Neural cell (in vitro differentiated cells): ENCODE measurements around the gene NUDT4. TPM values are rescaled to one million over a fixed set of nuclear protein-coding genes. Genes with fewer than 3 reads are reported as not detected.
"Not testable (repeated sequence)": the region's sequence is repeated elsewhere in the genome, so short reads cannot be mapped to it uniquely, and the experiment has no call there.

ENCODE experiments used
- H2AFZ ChIP-seq: fragments of 200-600, 300-800 bp; sonication (generic), shearing (Covaris generic); 2 replicates; pipeline ENCODE4 v1.6.0; 2014; ENCODE audit warnings: low read depth, mild to moderate bottlenecking, antibody characterized with exemption, low read length, moderate library complexity
- H3F3A ChIP-seq: fragments of 200-600 bp; shearing (Covaris generic); 2 replicates; pipeline ENCODE4 v1.6.1; 2016; ENCODE audit warnings: mild to moderate bottlenecking, moderate library complexity, mixed read lengths, antibody characterized with exemption, low read length; ENCODE audit not compliant: insufficient read depth, poor library complexity, severe bottlenecking
- H3K27ac ChIP-seq: fragments of 200-600, 300-800 bp; sonication (generic), shearing (Covaris generic); 2 replicates; pipeline ENCODE4 v1.5.1; 2014; ENCODE audit warnings: mild to moderate bottlenecking, low read length, moderate library complexity
- H3K27me3 ChIP-seq: fragments of 300-800, 200-600 bp; sonication (generic), shearing (Covaris generic); 2 replicates; pipeline ENCODE4 v1.6.0; 2014; ENCODE audit warnings: mild to moderate bottlenecking, low read depth, low read length, moderate library complexity; ENCODE audit not compliant: insufficient read depth
- H3K36me3 ChIP-seq: fragments of 300-800, 200-600 bp; sonication (generic), shearing (Covaris generic); 2 replicates; pipeline ENCODE4 v1.5.1; 2014; ENCODE audit warnings: mild to moderate bottlenecking, antibody characterized with exemption, low read length, moderate library complexity; ENCODE audit not compliant: insufficient read depth
- H3K4me2 ChIP-seq: fragments of 300-800, 200-600 bp; sonication (generic), shearing (Covaris generic); 2 replicates; pipeline ENCODE4 v1.6.0; 2014; ENCODE audit warnings: mild to moderate bottlenecking, low read length
- H3K4me3 ChIP-seq: fragments of 300-800, 200-600 bp; sonication (generic), shearing (Covaris generic); 2 replicates; pipeline ENCODE4 v1.5.1; 2014; ENCODE audit warnings: mild to moderate bottlenecking, low read length, moderate library complexity
- H3K79me2 ChIP-seq: fragments of 200-600 bp; shearing (Covaris generic); replicated peaks from 2 replicates; pipeline ENCODE4 v1.6.0; 2014; ENCODE audit warnings: mild to moderate bottlenecking, low read length, moderate library complexity; ENCODE audit not compliant: insufficient read depth
- H3K9ac ChIP-seq: fragments of 300-800, 200-600 bp; sonication (generic), shearing (Covaris generic); 2 replicates; pipeline ENCODE4 v1.6.1; 2016; ENCODE audit warnings: mild to moderate bottlenecking, low read length, mixed read lengths
- H3K9me2 ChIP-seq: fragments of 200-600 bp; shearing (Covaris generic); 2 replicates; pipeline ENCODE4 v1.6.1; 2016; ENCODE audit warnings: mild to moderate bottlenecking, low read length, mixed read lengths; ENCODE audit not compliant: insufficient read depth
- H3K9me3 ChIP-seq: fragments of 200-600, 300-800 bp; sonication (generic), shearing (Covaris generic); 2 replicates; pipeline ENCODE4 v1.6.1; 2016; ENCODE audit warnings: mild to moderate bottlenecking, mixed run types, low read length, moderate library complexity, mixed read lengths
- H4K20me1 ChIP-seq: fragments of 200-600 bp; shearing (Covaris generic); 2 replicates; pipeline ENCODE4 v1.6.1; 2016; ENCODE audit warnings: mild to moderate bottlenecking, mixed run types; ENCODE audit not compliant: insufficient read depth
- CTCF ChIP-seq: fragments of 450-650 bp; IDR thresholded peaks from 2 replicates; pipeline ENCODE4 v1.5.1; 2014; ENCODE audit warnings: antibody characterized with exemption, mild to moderate bottlenecking, moderate library complexity; ENCODE audit not compliant: poor library complexity, severe bottlenecking
- EP300 ChIP-seq: fragments of 450-650 bp; conservative IDR thresholded peaks from 2 replicates; pipeline ENCODE4 v1.6.1; 2014; ENCODE audit warnings: antibody characterized with exemption, mild to moderate bottlenecking, moderate library complexity; ENCODE audit not compliant: poor library complexity, severe bottlenecking
- EZH2 ChIP-seq: fragments of 200-600, 300-800 bp; shearing (Covaris generic), sonication (generic); IDR thresholded peaks from 2 replicates; pipeline ENCODE4 v1.6.1; 2014; ENCODE audit warnings: antibody characterized with exemption, low read length, borderline replicate concordance, mild to moderate bottlenecking; ENCODE audit not compliant: insufficient read depth, poor library complexity, severe bottlenecking
- MXI1 ChIP-seq: fragments of 450-650 bp; conservative IDR thresholded peaks from 2 replicates; pipeline ENCODE4 v1.6.1; 2014; ENCODE audit warnings: antibody characterized with exemption, mild to moderate bottlenecking; ENCODE audit not compliant: poor library complexity, severe bottlenecking
- POLR2AphosphoS5 ChIP-seq: IDR thresholded peaks from 2 replicates; pipeline ENCODE4 v1.6.1; 2012
- RAD21 ChIP-seq: fragments of 450-650 bp; conservative IDR thresholded peaks from 2 replicates; pipeline ENCODE4 v1.6.1; 2014; ENCODE audit warnings: antibody characterized with exemption, mild to moderate bottlenecking, moderate library complexity
- REST ChIP-seq: IDR thresholded peaks from 2 replicates; pipeline ENCODE4 v1.6.1; 2012; ENCODE audit warnings: borderline replicate concordance
- SMC3 ChIP-seq: fragments of 450-650 bp; conservative IDR thresholded peaks from 2 replicates; pipeline ENCODE4 v1.6.1; 2014; ENCODE audit warnings: antibody characterized with exemption, mild to moderate bottlenecking, moderate library complexity; ENCODE audit not compliant: poor library complexity
- TAF1 ChIP-seq: IDR thresholded peaks from 2 replicates; pipeline ENCODE4 v1.6.1; 2012; ENCODE audit warnings: low read depth
- polyA plus RNA-seq: library from polyadenylated mRNA; depleted of rRNA; stranded (reverse); fragments of >200 nt; gene quantifications from 2 replicates; pipeline ENCODE4 v1.2.3, GENCODE V29; 2014

NUDT4 gene
- polyA plus RNA-seq, 1 donor from 2014 or later: 39.9 TPM

DNA sequence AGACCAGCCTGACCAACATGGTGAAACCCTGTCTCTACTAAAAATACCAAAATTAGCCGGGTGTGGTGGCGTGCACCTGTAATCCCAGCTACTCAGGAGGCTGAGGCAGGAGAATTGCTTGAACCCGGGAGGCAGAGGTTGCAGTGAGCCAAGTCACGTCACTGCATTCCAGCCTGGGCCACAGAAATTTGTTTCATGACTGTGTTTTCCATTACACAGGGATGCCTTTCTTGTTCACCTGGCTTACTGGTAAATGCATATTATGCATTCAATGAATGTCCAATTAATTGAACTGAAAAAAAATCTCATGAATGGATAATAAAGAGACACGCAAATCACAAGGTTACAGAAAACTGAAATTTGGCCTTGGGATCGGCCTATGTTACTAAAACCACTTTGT lies 54.3 kb downstream of the NUDT4 start:
- H3K4me3 ChIP-seq, H3K36me3 ChIP-seq, H3K9me2 ChIP-seq, H3K9ac ChIP-seq, H2AFZ ChIP-seq, H3F3A ChIP-seq, H3K27ac ChIP-seq, H4K20me1 ChIP-seq, H3K9me3 ChIP-seq, H3K27me3 ChIP-seq, H3K4me2 ChIP-seq: not testable (repeated sequence)
- peaks cover 85% of the 10 kb centered on the region for H3K79me2 ChIP-seq

DNA sequence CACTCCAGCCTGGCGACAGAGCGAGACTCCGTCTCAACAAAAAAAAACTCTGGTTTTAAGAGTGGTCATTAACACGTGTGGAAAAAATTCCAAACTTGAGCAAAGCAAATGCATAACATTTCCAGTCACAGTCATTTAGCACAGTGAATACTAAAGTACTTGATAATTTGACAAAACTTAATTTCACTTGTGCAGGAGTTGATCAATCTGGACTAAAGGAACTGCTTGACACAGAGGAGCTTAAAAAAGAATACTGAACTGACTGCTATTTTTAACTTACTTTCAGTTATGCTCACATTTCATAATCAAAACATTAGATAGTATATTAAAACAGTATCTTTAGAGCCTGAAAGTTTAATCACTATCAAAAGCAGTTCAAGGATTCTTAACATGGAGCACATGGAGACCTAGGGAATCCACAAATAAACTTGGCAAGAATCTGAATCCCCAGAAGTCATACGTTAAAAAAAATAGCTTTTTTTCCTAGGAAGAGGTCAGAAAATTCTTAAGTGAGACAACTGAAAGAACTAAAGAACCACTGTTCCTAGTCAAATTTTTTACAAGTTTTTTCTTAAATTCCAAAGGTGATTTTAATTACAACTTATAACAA lies 56.6 kb downstream of the NUDT4 start:
- Histone ChIP-seq H3K4me2 (no peak overlapping the region), H3K9me2 (no peaks in the 10 kb centered on the region), H3K27me3 (no peaks in the 10 kb centered on the region), H3K36me3 (no peaks in the 10 kb centered on the region), H3K27ac (no peak overlapping the region), H3K9ac (no peak overlapping the region), H3K9me3 (no peaks in the 10 kb centered on the region), H3K4me3 (no peak overlapping the region), H3K79me2 (peaks cover 85% of the 10 kb centered on the region), H3F3A (peaks cover 6% of the 10 kb centered on the region), H4K20me1 (peaks cover 4% of the 10 kb centered on the region), H2AFZ (no peak overlapping the region)
- TF ChIP-seq SMC3: no peak
- TF ChIP-seq TAF1: no peak
- no peak for TF ChIP-seq CTCF
- no peak for TF ChIP-seq MXI1
- no peak for TF ChIP-seq EZH2
- TF ChIP-seq REST: no peak
- TF ChIP-seq POLR2AphosphoS5: no peak
- TF ChIP-seq RAD21: no peak
- TF ChIP-seq EP300: no peak
